G401 (cell line): Measurements from ENCODE around the gene WDR47. TPM values are rescaled to one million over a fixed set of nuclear protein-coding genes. Genes with fewer than 3 reads are reported as not detected.
A peak's percentile ranks its signal among the peaks of the same experiment; 100 is the strongest.

Experiments
- DNase-seq: peaks from one replicate; pipeline ENCODE4 v3.0.0-alpha.2; 2015; ENCODE audit warnings: low spot score
- in situ Hi-C: cut with HindIII; loops from 2 replicates; pipeline ENCODE4 v1.10.0; 2016; ENCODE audit warnings: low sequenced_read_pairs, mixed read lengths
- total RNA-seq: library from RNA; depleted of rRNA; stranded (reverse); fragments of >200 nt; shearing (Covaris generic); gene quantifications from 2 replicates; pipeline ENCODE4 v1.2.3, GENCODE V29; 2014; rRNA removed

The WDR47 gene
- 5.4 and 7.1 TPM in 2 replicates for total RNA-seq

- DNase-seq = peak; percentile 97
- in situ Hi-C loops = no loop called here
These were observed at the start of gene WDR47 for GRCh38 chr1:109041621-109042468. Gene WDR47, minus strand, starts transcription at chr1:109042102. Its CDS starts 18,590 bp downstream, at chr1:109023512.

GRCh38 chr1:109091078-109091838, 49.4 kb upstream of the WDR47 start:
- in situ Hi-C loops = no loop called here
- no peak for DNase-seq

DNA sequence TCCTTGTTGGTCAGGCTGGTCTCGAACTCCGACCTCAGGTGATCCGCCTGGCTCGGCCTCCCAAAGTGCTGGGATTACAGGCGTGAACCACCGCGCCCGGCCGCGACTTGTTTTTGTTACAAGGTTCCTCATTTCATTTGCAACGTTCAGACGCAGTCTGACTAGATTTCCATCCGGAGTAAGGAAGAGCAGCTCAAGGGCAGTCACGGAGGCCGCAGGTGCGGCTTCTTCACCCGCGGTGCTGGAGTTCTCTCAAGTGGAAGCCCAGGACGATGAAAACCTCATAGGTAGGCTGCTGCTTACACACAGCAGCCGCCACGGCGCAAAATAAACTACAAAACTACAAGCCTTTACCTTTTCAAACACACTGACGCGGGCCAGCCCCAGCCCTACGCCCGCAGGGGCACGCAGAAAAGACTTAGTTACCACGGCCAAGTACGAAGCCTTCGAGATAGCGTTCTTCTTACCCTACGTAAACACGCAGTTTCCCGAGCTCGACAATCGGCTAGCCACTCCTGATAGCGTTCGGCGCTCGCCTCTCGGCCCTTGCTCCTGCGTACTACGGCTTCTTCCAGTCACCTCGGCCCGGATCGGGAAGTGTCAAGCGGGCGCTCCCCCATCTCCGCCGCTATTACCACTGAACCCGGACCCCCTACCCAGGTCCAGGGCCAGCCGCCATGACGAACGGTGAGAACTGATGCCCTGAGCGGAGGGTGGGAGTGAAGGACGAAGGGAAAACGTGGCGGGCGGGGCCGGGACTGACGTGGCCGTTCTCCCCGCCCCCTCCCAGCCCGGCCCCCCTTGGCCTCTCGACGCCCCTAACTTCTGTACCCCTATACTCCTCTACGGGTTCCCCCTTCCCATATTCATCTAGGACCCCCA, 48.5 kb upstream of the WDR47 start, which contains the start of gene TMEM167B:
TMEM167B (plus strand) TSS at position 569 of the 882 bp plus-strand sequence; CDS start at position 678, 109 bp downstream.
- DNase-seq = peak; percentile 96
- in situ Hi-C loops = no loop called here

- in situ Hi-C loops = no loop called here
- peak; percentile 77 for DNase-seq
These were observed 47.5 kb upstream of the WDR47 start for GRCh38 chr1:109089242-109090015.

DNA sequence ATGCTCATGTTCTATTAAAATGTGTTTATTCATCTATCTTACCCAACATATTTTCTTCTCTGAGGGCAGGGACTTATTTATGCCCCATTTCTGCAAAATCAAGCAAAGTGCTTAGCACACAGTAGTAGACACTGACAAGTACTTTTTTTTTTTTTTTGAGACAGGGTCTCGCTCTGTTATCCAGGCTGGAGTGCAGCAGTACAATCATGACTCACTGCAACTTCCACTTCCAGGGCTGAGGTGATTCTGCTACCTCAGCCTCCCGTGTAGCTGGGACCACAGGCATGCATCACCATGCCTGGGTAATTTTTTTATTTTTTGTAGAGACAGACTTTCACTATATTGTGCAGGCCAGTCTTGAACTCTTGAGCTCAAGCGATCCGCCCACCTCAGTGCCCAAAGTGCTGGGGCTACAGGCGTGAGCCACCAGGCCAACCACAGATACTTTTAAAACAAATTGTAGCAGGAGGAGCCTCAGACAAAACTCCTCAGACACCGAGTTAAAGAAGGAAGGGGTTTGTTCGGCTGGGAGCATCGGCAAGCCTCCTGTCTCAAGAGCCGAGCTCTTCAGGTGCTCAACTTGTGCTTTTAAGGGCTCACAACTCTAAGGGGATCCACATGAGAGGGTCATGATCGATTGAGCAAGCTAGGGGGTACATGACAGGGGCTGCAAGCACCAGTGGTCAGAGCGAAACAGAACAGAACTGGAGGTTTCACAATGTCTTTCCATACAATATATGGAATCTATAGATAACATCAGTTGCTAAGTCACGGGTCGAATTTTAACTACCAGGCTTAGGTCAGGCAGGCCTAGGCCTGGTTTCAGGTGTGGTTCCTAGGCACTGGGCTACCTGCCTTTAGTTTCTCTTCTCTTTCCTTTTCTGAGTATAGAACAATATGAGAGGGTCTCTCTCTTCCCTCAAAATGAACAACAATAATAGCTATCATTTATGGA, 42.9 kb upstream of the WDR47 start:
- in situ Hi-C loops = no loop called here
- DNase-seq = no peak

DNA sequence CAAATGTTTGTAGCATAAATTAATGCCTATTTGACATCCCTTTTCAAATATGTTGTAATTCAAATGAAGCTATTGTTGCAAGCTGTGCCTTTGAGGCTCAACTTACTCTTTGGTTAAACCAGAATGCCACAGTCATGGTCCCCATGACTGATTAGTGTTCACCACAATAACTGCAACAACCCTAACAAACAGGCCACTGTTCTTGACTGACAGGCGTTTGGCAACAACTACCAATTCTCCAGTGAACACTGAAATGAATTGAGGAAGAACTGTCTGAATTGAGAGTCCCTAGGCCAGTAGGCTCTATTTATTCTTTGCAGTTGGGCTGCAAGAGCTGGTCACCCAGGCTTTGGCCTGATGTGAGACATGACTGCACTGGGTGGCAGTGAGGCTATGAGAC, 42.0 kb upstream of the WDR47 start:
- peak; percentile 24 for DNase-seq
- in situ Hi-C loops = no loop called here

DNA sequence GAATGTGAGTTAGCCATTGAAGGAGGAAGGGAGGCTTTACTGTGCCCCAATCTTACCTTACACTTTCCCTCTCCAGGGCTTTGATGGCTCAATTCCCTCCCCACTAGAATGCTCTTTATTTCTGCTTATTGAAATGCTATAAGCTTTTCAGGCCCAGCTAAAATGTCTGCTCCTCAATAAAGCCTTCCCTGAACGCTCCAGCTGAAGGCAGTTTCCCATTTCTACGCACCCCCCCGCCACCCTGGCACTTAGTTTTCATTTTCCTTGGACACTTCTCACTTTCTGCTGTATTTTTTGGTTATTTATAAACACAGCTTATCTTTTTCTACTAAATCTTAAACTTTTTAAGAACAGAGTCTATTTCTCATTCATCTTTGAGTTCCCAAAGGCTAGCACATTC, 41.6 kb upstream of the WDR47 start:
- in situ Hi-C loops = no loop called here
- DNase-seq = no peak

GRCh38 chr1:109080441-109081082, 38.7 kb upstream of the WDR47 start:
- DNase-seq = no peak
- in situ Hi-C loops = no loop called here

DNA sequence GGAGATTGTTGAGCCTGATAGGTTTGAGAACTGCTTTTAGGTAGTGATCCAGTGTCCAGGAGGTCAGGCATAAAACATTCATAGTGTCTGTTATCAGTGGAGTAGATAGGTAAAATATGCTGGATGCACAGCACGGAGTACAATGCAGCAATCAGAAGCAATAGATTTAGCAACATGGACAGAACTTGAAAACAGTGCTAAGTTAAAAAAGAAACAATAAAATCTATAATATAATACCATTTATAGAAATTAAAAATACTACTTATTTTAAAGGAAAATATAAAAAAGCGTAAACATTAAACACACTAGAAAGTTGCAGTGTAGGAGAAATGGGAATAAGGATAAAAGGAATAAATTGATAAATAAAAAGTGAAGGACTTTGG, 37.3 kb upstream of the WDR47 start:
- in situ Hi-C loops = no loop called here
- no peak for DNase-seq

GRCh38 chr1:109078317-109078716, 36.4 kb upstream of the WDR47 start:
- DNase-seq = no peak
- in situ Hi-C loops = no loop called here

DNA sequence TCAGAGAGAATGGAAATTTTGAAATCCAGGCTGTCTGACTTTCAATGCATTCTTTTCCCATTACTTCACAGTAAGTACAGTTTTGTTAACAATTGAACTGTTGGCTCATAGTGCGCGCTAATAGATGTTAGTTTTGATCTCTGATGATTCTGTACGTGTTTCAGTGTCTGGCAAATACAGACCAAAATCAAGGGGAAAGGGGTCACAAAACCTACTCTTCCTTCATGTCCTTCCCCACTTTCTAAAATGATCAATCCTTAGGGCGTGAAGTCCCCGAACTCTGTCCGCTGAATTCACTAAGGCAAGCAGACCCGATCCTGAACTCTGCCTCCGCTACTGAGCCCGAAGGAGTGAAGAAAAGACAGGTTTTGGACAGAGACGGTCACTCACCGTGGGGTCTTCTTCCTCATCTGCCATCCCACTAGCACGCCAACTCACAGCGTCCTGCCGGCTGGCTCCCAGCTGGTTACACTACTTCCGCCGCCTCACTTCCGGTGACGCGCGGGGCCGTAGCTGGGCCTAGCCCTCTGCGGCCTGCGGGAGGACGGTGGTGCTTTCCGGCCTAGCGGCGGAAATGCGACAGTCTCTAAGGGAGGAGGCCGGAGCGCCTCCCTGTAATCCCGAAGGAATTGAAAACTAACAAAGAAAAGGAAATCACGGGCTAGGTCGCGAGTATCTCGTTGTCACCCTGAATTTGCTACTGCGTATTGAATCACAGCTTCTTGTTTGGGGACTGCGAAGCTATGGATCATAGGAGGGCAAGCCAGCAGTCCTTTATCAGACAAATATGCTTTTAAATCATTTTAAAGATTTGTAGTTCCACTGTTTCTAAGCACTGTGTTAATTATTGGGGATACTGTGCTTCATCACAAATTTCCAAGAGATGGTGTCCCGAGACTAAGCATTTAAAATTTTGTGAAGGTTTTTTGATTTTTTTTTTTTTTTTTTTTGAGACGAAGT, 33.9 kb upstream of the WDR47 start, which contains the start of gene TAF13:
TAF13 (minus strand) TSS at position 473 of the 960 bp plus-strand sequence; CDS start at position 417, 56 bp downstream.
- in situ Hi-C loops = no loop called here

DNA sequence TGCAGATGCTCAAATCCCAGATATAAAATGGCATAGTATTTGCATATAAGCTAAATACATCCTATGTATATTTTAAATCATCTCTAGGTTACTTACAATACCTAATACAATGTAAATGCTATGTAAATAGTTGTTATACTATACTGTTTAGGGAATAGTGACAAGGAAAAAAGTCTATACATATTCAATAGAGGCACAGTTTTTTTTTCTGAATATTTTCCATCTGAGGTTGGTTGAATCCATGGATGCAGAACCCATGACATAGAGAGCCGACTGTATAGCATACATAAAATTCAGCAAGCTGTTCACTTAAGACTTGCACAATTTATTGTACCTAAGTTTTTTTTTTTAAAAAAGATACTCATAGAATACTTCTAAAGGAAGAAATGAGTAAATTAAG, 27.4 kb upstream of the WDR47 start:
- in situ Hi-C loops = no loop called here
- no peak for DNase-seq

More for the DNA sequence above, 33.9 kb upstream of the WDR47 start, which contains the start of gene TAF13:
- DNase-seq = peak; percentile 96

DNA sequence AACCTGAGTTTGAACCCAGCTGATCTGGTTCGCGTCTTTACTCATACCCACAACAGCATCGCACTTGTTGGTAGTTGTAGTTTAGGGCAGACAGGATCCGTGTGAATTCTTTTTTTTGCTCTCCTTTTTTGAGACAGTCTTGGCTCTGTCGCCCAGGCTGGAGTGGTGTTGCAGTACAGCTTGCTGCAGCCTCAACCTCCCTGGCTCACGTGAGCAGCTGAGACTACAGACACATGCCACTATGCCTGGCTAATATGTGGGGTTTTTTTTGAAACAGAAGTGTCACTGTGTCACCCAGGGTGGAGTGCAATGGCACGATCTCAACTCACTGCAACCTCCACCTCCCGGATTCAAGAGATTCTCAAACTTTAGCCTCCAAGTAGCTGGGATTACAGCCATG, 26.0 kb upstream of the WDR47 start:
- in situ Hi-C loops = no loop called here
- DNase-seq = no peak

- no peak for DNase-seq
- in situ Hi-C loops = no loop called here
These were observed 23.2 kb upstream of the WDR47 start for GRCh38 chr1:109065137-109065536.

GRCh38 chr1:109061183-109061582, 19.3 kb upstream of the WDR47 start:
- in situ Hi-C loops = no loop called here
- DNase-seq = no peak

DNA sequence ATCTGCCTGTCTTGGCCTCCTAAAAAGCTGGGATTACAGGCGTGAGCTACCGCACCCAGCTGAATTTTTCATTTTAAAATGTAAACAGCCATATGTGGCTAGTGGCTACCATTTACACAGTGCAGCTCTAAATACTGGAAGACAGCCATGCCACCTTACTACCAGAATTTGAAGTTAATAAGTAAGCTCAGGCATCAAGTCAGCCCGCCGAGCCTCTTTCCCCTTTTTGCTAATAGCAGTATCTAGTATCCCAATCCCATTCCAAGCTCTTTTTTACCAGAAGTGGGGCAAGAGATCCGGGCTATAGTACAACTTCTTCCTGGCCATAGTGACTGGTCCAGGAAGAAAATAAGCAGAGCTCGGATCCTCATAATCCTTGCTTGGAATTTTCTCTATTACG, 18.8 kb upstream of the WDR47 start:
- no peak for DNase-seq
- in situ Hi-C loops = no loop called here
